Thyroid gland (tissue), 4 donors: ENCODE measurements around the gene MAPRE3.

Source experiments
- POLR2A ChIP-seq, 2 donors: fragments of 450-650 bp; IDR thresholded peaks; one replicate each; pipeline ENCODE4 v1.6.1; 2017; ENCODE audit warnings: antibody characterized with exemption in 2 of 2, mild to moderate bottlenecking in 2 of 2, moderate library complexity in 1 of 2
- TF ChIP-seq, protein P1 (sequence below), 6 experiments: fragments of 200-600 bp in 3 of 6; fragments of 450-650 bp in 3 of 6; sonication (generic) in 3 of 6; IDR thresholded peaks; one replicate each; pipeline ENCODE4 v1.5.1; 2016 to 2019; ENCODE audit warnings: antibody characterized with exemption in 6 of 6, mild to moderate bottlenecking in 2 of 6, inconsistent platforms in 1 of 6, moderate library complexity in 1 of 6

DNA sequence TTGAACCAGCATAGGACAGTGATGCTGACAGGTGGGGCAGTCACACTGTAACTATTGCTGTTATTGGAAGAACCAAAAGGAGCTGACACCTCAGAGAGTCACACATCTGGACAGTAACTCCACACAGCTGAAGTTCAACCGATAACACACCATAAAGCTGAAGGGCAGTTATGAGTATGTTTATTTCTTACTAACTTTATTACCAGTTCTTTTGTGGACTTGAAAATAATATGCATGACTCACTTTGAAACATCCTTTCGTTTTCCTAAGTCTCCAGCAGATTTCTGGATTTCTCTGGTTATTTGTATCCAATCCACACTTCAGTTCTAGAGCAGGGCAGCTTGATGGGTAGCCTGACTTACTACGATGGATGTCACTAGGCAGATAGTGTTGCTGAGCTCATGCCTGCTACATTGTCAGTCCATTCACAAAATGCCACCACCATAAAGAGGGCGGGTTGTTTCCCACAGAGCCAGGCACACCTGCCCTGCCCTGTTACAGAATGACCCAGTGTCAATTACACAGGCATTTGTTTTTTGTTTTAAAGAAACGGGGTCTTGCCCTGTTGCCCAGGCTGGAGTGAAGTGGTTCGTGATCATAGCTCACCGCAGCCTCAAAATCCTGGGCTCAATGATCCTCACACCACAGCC is 72.7 kb downstream of the MAPRE3 start:
- TF ChIP-seq, protein P1, sequence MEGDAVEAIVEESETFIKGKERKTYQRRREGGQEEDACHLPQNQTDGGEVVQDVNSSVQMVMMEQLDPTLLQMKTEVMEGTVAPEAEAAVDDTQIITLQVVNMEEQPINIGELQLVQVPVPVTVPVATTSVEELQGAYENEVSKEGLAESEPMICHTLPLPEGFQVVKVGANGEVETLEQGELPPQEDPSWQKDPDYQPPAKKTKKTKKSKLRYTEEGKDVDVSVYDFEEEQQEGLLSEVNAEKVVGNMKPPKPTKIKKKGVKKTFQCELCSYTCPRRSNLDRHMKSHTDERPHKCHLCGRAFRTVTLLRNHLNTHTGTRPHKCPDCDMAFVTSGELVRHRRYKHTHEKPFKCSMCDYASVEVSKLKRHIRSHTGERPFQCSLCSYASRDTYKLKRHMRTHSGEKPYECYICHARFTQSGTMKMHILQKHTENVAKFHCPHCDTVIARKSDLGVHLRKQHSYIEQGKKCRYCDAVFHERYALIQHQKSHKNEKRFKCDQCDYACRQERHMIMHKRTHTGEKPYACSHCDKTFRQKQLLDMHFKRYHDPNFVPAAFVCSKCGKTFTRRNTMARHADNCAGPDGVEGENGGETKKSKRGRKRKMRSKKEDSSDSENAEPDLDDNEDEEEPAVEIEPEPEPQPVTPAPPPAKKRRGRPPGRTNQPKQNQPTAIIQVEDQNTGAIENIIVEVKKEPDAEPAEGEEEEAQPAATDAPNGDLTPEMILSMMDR (IDR thresholded peaks at IDR 0.05) = no peak
- no peak for TF ChIP-seq POLR2A (IDR thresholded peaks at IDR 0.05)
